SK-N-SH (cell line): ENCODE data around the gene TRIP10. TPM values are rescaled to one million over a fixed set of nuclear protein-coding genes. Genes with fewer than 3 reads are reported as not detected.

Experiments used
- CTCF ChIA-PET: fragments of 300-600, 350-600 bp; formaldehyde crosslinking; extraction: SDS; loops from one replicate; lab custom pipeline; 2021; lab: Yijun Ruan, JAX
- POLR2A ChIA-PET: fragments of 350-600 bp; sonication (Branson Sonifier 250); formaldehyde crosslinking; extraction: SDS; loops from one replicate; lab custom pipeline; 2020; ENCODE audit warnings: antibody characterized with exemption, inconsistent platforms; lab: Yijun Ruan, JAX
- DNase-seq: peaks from one replicate; pipeline ENCODE4 v3.0.0; 2012
- H2AFZ ChIP-seq: fragments of 200-600 bp; sonication (generic); 2 replicates; pipeline ENCODE4 v1.8.1; 2016; ENCODE audit warnings: antibody characterized with exemption, mild to moderate bottlenecking, low read depth
- H3F3A ChIP-seq: fragments of 200-600 bp; sonication (generic); replicated peaks from 2 replicates; pipeline ENCODE3; 2016; ENCODE audit warnings: antibody characterized with exemption, mild to moderate bottlenecking; ENCODE audit not compliant: insufficient read depth
- H3K27ac ChIP-seq, 2 experiments: fragments of 200-500 bp in 1 of 2; fragments of 200-600 bp in 1 of 2; sonication (Bioruptor generic) in 1 of 2; sonication (generic), shearing (Covaris generic) in 1 of 2; 2 replicates each; pipeline versions ENCODE4 v1.5.1 to v1.6.1; 2014 to 2016; ENCODE audit warnings: low read depth in 2 of 2, inconsistent platforms in 1 of 2, low read length in 1 of 2, mild to moderate bottlenecking in 1 of 2, mixed read lengths in 1 of 2
- H3K27me3 ChIP-seq: fragments of 200-600 bp; sonication (generic), shearing (Covaris generic); 2 replicates; pipeline ENCODE4 v1.6.1; 2016; ENCODE audit warnings: mixed run types; ENCODE audit not compliant: insufficient read depth
- H3K36me3 ChIP-seq, 2 experiments: fragments of 200-500 bp in 1 of 2; fragments of 200-600 bp in 1 of 2; sonication (Bioruptor generic) in 1 of 2; sonication (generic) in 1 of 2; replicated peaks in 1 of 2; 2 replicates each; pipeline versions ENCODE3 to v1.5.1; 2014 to 2016; ENCODE audit warnings: low read length in 1 of 2, mild to moderate bottlenecking in 1 of 2; ENCODE audit not compliant: insufficient read depth in 2 of 2, control insufficient read depth in 1 of 2
- H3K4me1 ChIP-seq, 2 experiments: fragments of 200-500 bp in 1 of 2; fragments of 200-600 bp in 1 of 2; sonication (Bioruptor generic) in 1 of 2; sonication (generic), shearing (Covaris generic) in 1 of 2; 2 replicates each; pipeline versions ENCODE4 v1.5.1 to v1.6.1; 2014 to 2016; ENCODE audit warnings: low read depth in 1 of 2, low read length in 1 of 2, mixed run types in 1 of 2; ENCODE audit not compliant: insufficient read depth in 2 of 2, control insufficient read depth in 1 of 2
- H3K4me2 ChIP-seq: fragments of 200-600 bp; sonication (generic), shearing (Covaris generic); 2 replicates; pipeline ENCODE4 v1.6.1; 2017; ENCODE audit warnings: mixed run types
- H3K4me3 ChIP-seq, 2 experiments: fragments of 200-500 bp in 1 of 2; fragments of 200-600 bp in 1 of 2; sonication (Bioruptor generic) in 1 of 2; sonication (generic), shearing (Covaris generic) in 1 of 2; 2 replicates each; pipeline versions ENCODE4 v1.5.1 to v1.8.1; 2014 to 2016; ENCODE audit warnings: low read depth in 2 of 2, inconsistent platforms in 1 of 2, low read length in 1 of 2, mild to moderate bottlenecking in 1 of 2, mixed read lengths in 1 of 2, moderate library complexity in 1 of 2
- H3K79me2 ChIP-seq: fragments of 200-600 bp; sonication (generic); 2 replicates; pipeline ENCODE4 v1.8.1; 2017; ENCODE audit warnings: mild to moderate bottlenecking; ENCODE audit not compliant: insufficient read depth
- H3K9ac ChIP-seq: fragments of 200-600 bp; sonication (generic); 2 replicates; pipeline ENCODE4 v1.6.1; 2017; ENCODE audit warnings: mixed run types
- H3K9me2 ChIP-seq: fragments of 200-600 bp; sonication (generic); 2 replicates; pipeline ENCODE4 v1.6.1; 2017; ENCODE audit warnings: mixed run types
- H3K9me3 ChIP-seq: fragments of 200-600 bp; sonication (generic); 2 replicates; pipeline ENCODE4 v1.6.1; 2017; ENCODE audit warnings: mixed run types, mild to moderate bottlenecking, moderate library complexity
- H4K20me1 ChIP-seq: fragments of 200-600 bp; sonication (generic); 2 replicates; pipeline ENCODE4 v1.6.1; 2017; ENCODE audit warnings: mild to moderate bottlenecking, mixed run types; ENCODE audit not compliant: insufficient read depth
- EP300 ChIP-seq, 2 experiments: IDR thresholded peaks; 2 replicates each; pipeline versions ENCODE4 v1.4.0 to v1.6.1; 2012; ENCODE audit warnings: borderline replicate concordance in 1 of 2, low read depth in 1 of 2, low read length in 1 of 2
- EZH2phosphoT487 ChIP-seq: fragments of 200-600 bp; sonication (generic); IDR thresholded peaks from 2 replicates; pipeline ENCODE4 v1.6.1; 2017; ENCODE audit warnings: low read depth, mixed run types, mild to moderate bottlenecking, antibody characterized with exemption, moderate library complexity, borderline replicate concordance
- FOXJ3 ChIP-seq: sonication (generic); formaldehyde crosslinking; IDR thresholded peaks from 2 replicates; pipeline ENCODE4 v1.5.1; 2020; ENCODE audit warnings: mild to moderate bottlenecking, missing genetic modification reagents
- FOXM1 ChIP-seq: IDR thresholded peaks from 2 replicates; pipeline ENCODE4 v1.4.0; 2012; ENCODE audit warnings: low read depth, mild to moderate bottlenecking
- GABPA ChIP-seq: IDR thresholded peaks from 2 replicates; pipeline ENCODE4 v1.4.0; 2012; ENCODE audit warnings: low read depth, mild to moderate bottlenecking
- GATA2 ChIP-seq: sonication (generic); formaldehyde crosslinking; IDR thresholded peaks from 2 replicates; pipeline ENCODE4 v1.5.0; 2020; ENCODE audit warnings: mild to moderate bottlenecking, missing genetic modification reagents
- JUND ChIP-seq: IDR thresholded peaks from 2 replicates; pipeline ENCODE4 v1.4.0; 2012
- MAX ChIP-seq: IDR thresholded peaks from 2 replicates; pipeline ENCODE4 v1.4.0; 2012; ENCODE audit warnings: low read depth
- MXI1 ChIP-seq: IDR thresholded peaks from 2 replicates; pipeline ENCODE4 v1.6.1; 2012; ENCODE audit warnings: mild to moderate bottlenecking, low read depth, low read length, improper control_type of control experiment
- NFIC ChIP-seq: IDR thresholded peaks from 2 replicates; pipeline ENCODE4 v1.4.0; 2012; ENCODE audit warnings: borderline replicate concordance
- NRF1 ChIP-seq: IDR thresholded peaks from 2 replicates; pipeline ENCODE4 v1.6.1; 2012; ENCODE audit warnings: low read depth, mild to moderate bottlenecking, low read length
- POLR2AphosphoS5 ChIP-seq: IDR thresholded peaks from 2 replicates; pipeline ENCODE4 v1.6.1; 2012; ENCODE audit warnings: low read depth, low read length
- RAD21 ChIP-seq: IDR thresholded peaks from 2 replicates; pipeline ENCODE4 v1.6.1; 2012; ENCODE audit warnings: mild to moderate bottlenecking, low read length
- RFX5 ChIP-seq: IDR thresholded peaks from 2 replicates; pipeline ENCODE4 v1.6.1; 2012; ENCODE audit warnings: mild to moderate bottlenecking, improper control_type of control experiment, low read length
- RXRA ChIP-seq: IDR thresholded peaks from 2 replicates; pipeline ENCODE4 v1.4.0; 2012; ENCODE audit warnings: low read depth, mild to moderate bottlenecking, borderline replicate concordance
- TEAD4 ChIP-seq: IDR thresholded peaks from 2 replicates; pipeline ENCODE4 v1.4.0; 2012; ENCODE audit warnings: mild to moderate bottlenecking, borderline replicate concordance; ENCODE audit not compliant: insufficient read depth
- USF1 ChIP-seq: IDR thresholded peaks from 2 replicates; pipeline ENCODE4 v1.4.0; 2012; ENCODE audit warnings: low read depth, borderline replicate concordance
- YY1 ChIP-seq: IDR thresholded peaks from 2 replicates; pipeline ENCODE4 v1.4.0; 2012; ENCODE audit warnings: low read depth, mild to moderate bottlenecking
- WGBS: methylation state at CpG from one replicate; pipeline ENCODE4 v1.1.6; 2017; ENCODE audit warnings: low lambda C conversion rate; 5-methylcytosine and 5-hydroxymethylcytosine counted together
- polyA plus RNA-seq, 3 experiments: library from polyadenylated mRNA; depleted of rRNA; stranded (reverse); fragments of >200 nt; gene quantifications; 2 replicates each; pipeline ENCODE4 v1.2.3, GENCODE V29; 2012
- TF ChIP-seq, protein P1 (sequence below): IDR thresholded peaks from 2 replicates; pipeline ENCODE4 v1.4.0; 2012; ENCODE audit warnings: low read depth, borderline replicate concordance

The TRIP10 gene
- polyA plus RNA-seq, 1 of the 3 experiments (the other 2 are of a cell fraction): 42.9 TPM

- no peaks in the 10 kb centered on the region for H3K9me3 ChIP-seq
- H2AFZ ChIP-seq: no peak overlapping the region
- no peaks in the 10 kb centered on the region for H3K4me1 ChIP-seq
- no peak overlapping the region for H3K9ac ChIP-seq
- POLR2A ChIA-PET: no interaction called here
- no peak overlapping the region for H3K4me3 ChIP-seq
- WGBS: 46% methylated on average over 4 of the region's 4 CpGs
- H3F3A ChIP-seq: no peaks in the 10 kb centered on the region
- no peaks in the 10 kb centered on the region for H3K9me2 ChIP-seq
- no peak for DNase-seq
- no peaks in the 10 kb centered on the region for H3K36me3 ChIP-seq
- no peak overlapping the region for H3K4me2 ChIP-seq
- H3K79me2 ChIP-seq: no peaks in the 10 kb centered on the region
- H3K27me3 ChIP-seq: peaks cover 25% of the 10 kb centered on the region; the same call in 1 of the 2 replicates
- TF ChIP-seq FOXM1: no peak
- TF ChIP-seq TEAD4: no peak
- no peak for TF ChIP-seq GABPA
- no peak for TF ChIP-seq MAX
- TF ChIP-seq FOXJ3 (CRISPR knock-in tag): no peak
- no peak for TF ChIP-seq GATA2 (CRISPR knock-in tag)
- TF ChIP-seq JUND: no peak
- TF ChIP-seq RAD21: no peak
- no peak for TF ChIP-seq YY1
- TF ChIP-seq MXI1: no peak
- TF ChIP-seq EP300 (IDR thresholded peaks at IDR 0.05; ENCODE audit: borderline replicate concordance in 1 of 2, low read depth in 1 of 2, low read length in 1 of 2): no peak
- TF ChIP-seq, protein P1, sequence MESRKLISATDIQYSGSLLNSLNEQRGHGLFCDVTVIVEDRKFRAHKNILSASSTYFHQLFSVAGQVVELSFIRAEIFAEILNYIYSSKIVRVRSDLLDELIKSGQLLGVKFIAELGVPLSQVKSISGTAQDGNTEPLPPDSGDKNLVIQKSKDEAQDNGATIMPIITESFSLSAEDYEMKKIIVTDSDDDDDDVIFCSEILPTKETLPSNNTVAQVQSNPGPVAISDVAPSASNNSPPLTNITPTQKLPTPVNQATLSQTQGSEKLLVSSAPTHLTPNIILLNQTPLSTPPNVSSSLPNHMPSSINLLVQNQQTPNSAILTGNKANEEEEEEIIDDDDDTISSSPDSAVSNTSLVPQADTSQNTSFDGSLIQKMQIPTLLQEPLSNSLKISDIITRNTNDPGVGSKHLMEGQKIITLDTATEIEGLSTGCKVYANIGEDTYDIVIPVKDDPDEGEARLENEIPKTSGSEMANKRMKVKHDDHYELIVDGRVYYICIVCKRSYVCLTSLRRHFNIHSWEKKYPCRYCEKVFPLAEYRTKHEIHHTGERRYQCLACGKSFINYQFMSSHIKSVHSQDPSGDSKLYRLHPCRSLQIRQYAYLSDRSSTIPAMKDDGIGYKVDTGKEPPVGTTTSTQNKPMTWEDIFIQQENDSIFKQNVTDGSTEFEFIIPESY: no peak
- no peak for TF ChIP-seq USF1
- no peak for TF ChIP-seq POLR2AphosphoS5
- no peak for TF ChIP-seq RXRA
- no peak for TF ChIP-seq EZH2phosphoT487
- TF ChIP-seq NFIC: no peak
- no peak for TF ChIP-seq NRF1
- CTCF ChIA-PET: no interaction called here
- no peaks in the 10 kb centered on the region for H4K20me1 ChIP-seq
- H3K27ac ChIP-seq: no peak overlapping the region
Observed at GRCh38 chr19:6793411-6793810, 53.9 kb downstream of the TRIP10 start.

GRCh38 chr19:6793973-6794372, 54.5 kb downstream of the TRIP10 start:
- Histone ChIP-seq H2AFZ (no peak overlapping the region), H3F3A (no peaks in the 10 kb centered on the region), H3K4me1 (no peaks in the 10 kb centered on the region), H3K4me3 (no peak overlapping the region), H4K20me1 (no peaks in the 10 kb centered on the region), H3K27ac (no peak overlapping the region), H3K4me2 (no peak overlapping the region), H3K9me2 (no peaks in the 10 kb centered on the region), H3K79me2 (no peaks in the 10 kb centered on the region), H3K9me3 (no peaks in the 10 kb centered on the region)
- no peak for TF ChIP-seq USF1
- no peak for TF ChIP-seq EZH2phosphoT487
- TF ChIP-seq RXRA: no peak
- no peak for TF ChIP-seq RFX5
- TF ChIP-seq, all 33 proteins: peak for 0
- ChIA-PET POLR2A (no interaction called here), CTCF (no interaction called here)
- Histone ChIP-seq H3K36me3 (no peaks in the 10 kb centered on the region), H3K27me3 (peaks cover 19% of the 10 kb centered on the region; the same call in 1 of the 2 replicates), H3K9ac (no peak overlapping the region)
- 6% methylated on average over 5 of the region's 5 CpGs for WGBS
- no peak for DNase-seq
